Pancreas (tissue), 10 donors: ENCODE measurements around the gene NISCH. TPM values are rescaled to one million over a fixed set of nuclear protein-coding genes. Genes with fewer than 3 reads are reported as not detected.

Experiments used
- ATAC-seq, 4 donors: fragments of 200-7000 bp; cut with Tn5 transposase; one replicate each; pipeline versions ENCODE4 v1.8.0 to v1.9.1; 2020; ENCODE audit warnings: mild to moderate bottlenecking in 4 of 4, moderate library complexity in 4 of 4
- DNase-seq, 6 donors: peaks; one replicate each; pipeline ENCODE4 v3.0.0-alpha.2; 2020
- FAIRE-seq: peaks from 2 replicates; lab custom pipeline; 2012; peaks lifted over from hg19 to GRCh38; lab: Jason Lieb, UNC
- H3K27ac ChIP-seq, 4 donors: fragments of 200-600 bp; sonication (generic); 1 replicate in 3 of 4; 2 replicates in 1 of 4; pipeline versions ENCODE4 v1.5.0 to v1.8.0; 2020
- H3K27me3 ChIP-seq, 4 donors: fragments of 200-600 bp; one replicate each; pipeline ENCODE4 v1.8.0; 2021
- H3K36me3 ChIP-seq, 3 donors: fragments of 200-600 bp; sonication (generic) in 1 of 3; one replicate each; pipeline versions ENCODE4 v1.5.0 to v1.8.0; 2020 to 2021
- H3K4me1 ChIP-seq, 3 donors: fragments of 200-600 bp; one replicate each; pipeline ENCODE4 v1.8.0; 2021
- H3K4me3 ChIP-seq, 4 donors: fragments of 200-600 bp; sonication (generic) in 2 of 4; one replicate each; pipeline versions ENCODE4 v1.5.0 to v1.8.0; 2020 to 2021
- H3K9me3 ChIP-seq, 4 donors: fragments of 200-600 bp; one replicate each; pipeline ENCODE4 v1.8.0; 2021
- WGBS, 2 donors: extraction: QIAGEN DNeasy Blood & Tissue Kit; methylation state at CpG; one replicate each; pipeline ENCODE4 v1.1.7; 2013; 5-methylcytosine and 5-hydroxymethylcytosine counted together
- intact Hi-C, 3 donors: fragments of 100-400 bp; cut with DNase I; formaldehyde crosslinking; loops; one replicate each; pipeline versions ENCODE4 v1.11.1 to v1.14.2; 2022
- polyA plus RNA-seq, 2 donors: library from polyadenylated mRNA; stranded (reverse); fragments of 200-250 nt; gene quantifications; one replicate each; pipeline ENCODE4 v1.2.3, GENCODE V29; 2013
- total RNA-seq, 6 donors: library from RNA; stranded (reverse); fragmentation: NEBNext Ultra II Directional in 4 of 6; extraction: Animal tissue kit (Norgen Biotek cat#: 25700) in 4 of 6; gene quantifications; one replicate each; pipeline versions ENCODE4 v1.2.1 to v1.2.4, GENCODE V29; 2021 to 2023
- TF ChIP-seq, protein P1 (sequence below), 4 donors: fragments of 200-600 bp; sonication (generic) in 3 of 4; IDR thresholded peaks; one replicate each; pipeline versions ENCODE4 v1.5.0 to v1.8.0; 2021; ENCODE audit warnings: antibody characterized with exemption in 4 of 4
- donor health status: healthy with polysubstance abuse.
- donor health status: DM: no; HTN: no; CAD: no; lungs with moderate emphysema.
- donor health status: DM: no; HTN: no; CAD: no.
- donor health status: control.
- donor health status: control.
- donor health status: Bipolar disorder and iron deficiency.
- donor health status: DM: yes; HTN: yes; CAD: no.
- donor health status: DM: no; HTN: no; CAD: no.
- donor health status: DM: no; HTN: no; CAD: no.
- donor health status: DM: yes; HTN: yes; CAD: no.

Gene NISCH
- total and polyA plus RNA-seq, 8 donors = 24.4 to 109 (median 37.6) TPM

DNA sequence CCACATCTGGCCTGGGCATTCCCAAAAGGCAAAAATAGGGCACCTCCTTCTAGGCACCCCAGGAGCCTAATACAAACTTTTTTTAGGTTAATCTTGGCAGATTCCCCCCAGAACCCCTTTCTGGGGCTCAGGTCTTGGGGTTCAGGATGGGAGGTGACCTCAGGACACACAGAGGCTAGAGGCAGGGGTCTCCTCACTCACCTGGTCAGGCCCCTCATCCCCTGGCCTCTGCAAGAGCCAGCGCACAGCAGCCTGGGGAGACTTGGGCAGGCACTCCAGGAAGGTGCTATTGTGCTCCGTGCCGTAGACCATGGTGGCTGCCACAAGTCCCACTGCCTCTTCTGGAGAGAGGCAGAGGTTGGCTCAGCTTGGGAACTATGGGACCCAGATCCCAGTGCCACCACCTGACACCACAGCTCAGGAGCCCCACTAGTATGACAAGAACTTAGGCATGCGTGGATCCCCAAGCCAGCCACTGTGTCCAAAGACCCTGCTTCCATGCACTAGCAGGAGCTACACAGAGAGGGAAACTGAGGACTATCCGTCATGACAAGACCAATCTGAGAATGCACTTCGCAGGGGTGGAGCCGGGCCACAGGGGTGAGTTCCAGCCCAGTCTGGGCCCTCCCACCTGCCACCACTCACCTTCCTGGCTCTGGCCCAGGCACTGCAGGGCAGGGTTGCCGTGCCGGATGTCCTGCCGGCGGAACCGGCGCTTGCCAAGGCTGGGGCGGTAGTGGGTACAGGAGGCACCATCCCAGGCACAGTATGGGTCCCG lies 17.9 kb upstream of the NISCH start:
- intact Hi-C loops = no loop called here
- FAIRE-seq (no peak), DNase-seq (peak in 2 of 6 donors; percentile 49 to 58), ATAC-seq (peak in 2 of 4 donors; percentile 36 to 53)
- Histone ChIP-seq H3K9me3 (no peaks in the 10 kb centered on the region), H3K4me1 (no peaks in the 10 kb centered on the region), H3K36me3 (no peaks in the 10 kb centered on the region), H3K27ac (no peak overlapping the region), H3K27me3 (no peaks in the 10 kb centered on the region), H3K4me3 (no peak overlapping the region)
- TF ChIP-seq, protein P1, sequence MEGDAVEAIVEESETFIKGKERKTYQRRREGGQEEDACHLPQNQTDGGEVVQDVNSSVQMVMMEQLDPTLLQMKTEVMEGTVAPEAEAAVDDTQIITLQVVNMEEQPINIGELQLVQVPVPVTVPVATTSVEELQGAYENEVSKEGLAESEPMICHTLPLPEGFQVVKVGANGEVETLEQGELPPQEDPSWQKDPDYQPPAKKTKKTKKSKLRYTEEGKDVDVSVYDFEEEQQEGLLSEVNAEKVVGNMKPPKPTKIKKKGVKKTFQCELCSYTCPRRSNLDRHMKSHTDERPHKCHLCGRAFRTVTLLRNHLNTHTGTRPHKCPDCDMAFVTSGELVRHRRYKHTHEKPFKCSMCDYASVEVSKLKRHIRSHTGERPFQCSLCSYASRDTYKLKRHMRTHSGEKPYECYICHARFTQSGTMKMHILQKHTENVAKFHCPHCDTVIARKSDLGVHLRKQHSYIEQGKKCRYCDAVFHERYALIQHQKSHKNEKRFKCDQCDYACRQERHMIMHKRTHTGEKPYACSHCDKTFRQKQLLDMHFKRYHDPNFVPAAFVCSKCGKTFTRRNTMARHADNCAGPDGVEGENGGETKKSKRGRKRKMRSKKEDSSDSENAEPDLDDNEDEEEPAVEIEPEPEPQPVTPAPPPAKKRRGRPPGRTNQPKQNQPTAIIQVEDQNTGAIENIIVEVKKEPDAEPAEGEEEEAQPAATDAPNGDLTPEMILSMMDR (IDR thresholded peaks at IDR 0.05) = no peak
- 73 to 76% methylated on average over 15 of the region's 15 CpGs for WGBS, 2 donors

DNA sequence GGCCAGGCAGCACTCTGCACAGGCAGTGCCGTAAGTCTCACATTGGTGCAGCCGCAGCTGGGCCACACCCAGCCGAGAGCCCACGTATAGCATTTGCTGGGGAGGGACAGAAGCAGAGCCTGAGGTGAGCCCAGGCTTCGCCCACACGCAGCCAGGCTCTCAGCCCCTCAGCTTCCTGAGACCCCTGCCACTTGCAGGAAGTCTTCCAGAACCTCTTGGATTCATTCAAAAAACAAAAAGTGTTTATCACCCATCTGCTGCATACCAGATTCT lies 17.4 kb upstream of the NISCH start:
- Histone ChIP-seq H3K36me3 (no peaks in the 10 kb centered on the region), H3K27ac (no peak overlapping the region), H3K4me1 (no peaks in the 10 kb centered on the region), H3K9me3 (no peaks in the 10 kb centered on the region), H3K27me3 (no peaks in the 10 kb centered on the region), H3K4me3 (no peak overlapping the region)
- DNase-seq = no peak
- no peak for FAIRE-seq
- no peak for ATAC-seq
- intact Hi-C loops = no loop called here
- WGBS, 2 donors = 86 to 90% methylated on average over 6 of the region's 6 CpGs
- TF ChIP-seq, protein P1 (IDR thresholded peaks at IDR 0.05) = no peak

DNA sequence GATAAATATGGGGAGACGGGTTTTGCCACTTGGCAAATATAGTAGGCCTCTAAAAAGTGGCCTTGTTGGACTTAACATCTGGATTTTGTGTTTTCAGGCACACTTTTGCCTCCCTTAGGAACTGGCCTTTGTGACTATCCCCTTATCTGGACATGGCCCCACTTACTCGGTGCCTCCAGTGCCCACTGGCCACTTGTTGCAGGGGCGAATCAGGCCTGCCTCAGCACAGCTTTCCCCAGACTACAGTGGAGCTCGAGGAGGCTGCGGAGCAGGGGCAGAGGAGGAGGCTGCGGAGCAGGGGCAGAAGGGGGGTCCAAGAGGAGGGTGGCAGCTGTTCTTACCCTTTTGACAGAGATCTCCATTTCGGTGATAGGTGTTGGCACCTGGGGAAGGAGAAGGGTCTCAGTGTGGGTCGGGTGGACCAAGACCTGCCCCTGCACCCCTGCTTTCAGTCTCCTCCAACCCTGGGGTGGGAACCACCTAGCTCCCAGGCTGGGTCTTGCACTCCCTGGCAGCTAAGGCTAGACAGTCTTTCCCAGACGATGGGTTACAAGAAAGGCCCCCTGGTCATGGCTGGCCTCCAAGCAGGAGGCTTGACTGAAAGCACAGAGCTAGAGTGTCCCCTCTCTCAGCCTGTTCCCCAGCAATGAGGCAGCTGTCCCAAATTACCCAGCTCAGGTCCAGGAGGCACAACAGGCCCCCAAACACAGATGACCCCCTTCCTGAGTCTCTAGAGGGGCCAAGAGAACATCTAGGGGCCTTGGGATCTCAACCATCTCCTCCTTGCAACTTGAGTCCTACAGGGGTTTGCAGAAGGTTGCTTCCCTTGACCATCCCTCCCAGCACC lies 16.6 kb upstream of the NISCH start:
- Histone ChIP-seq H3K36me3 (no peaks in the 10 kb centered on the region), H3K9me3 (no peaks in the 10 kb centered on the region), H3K27me3 (no peaks in the 10 kb centered on the region), H3K4me3 (no peak overlapping the region), H3K4me1 (no peaks in the 10 kb centered on the region), H3K27ac (no peak overlapping the region)
- ATAC-seq = no peak
- WGBS, 2 donors = 81 to 85% methylated on average over 9 of the region's 9 CpGs
- no peak for FAIRE-seq
- TF ChIP-seq, protein P1 (IDR thresholded peaks at IDR 0.05) = no peak
- DNase-seq = no peak
- intact Hi-C loops = no loop called here

DNA sequence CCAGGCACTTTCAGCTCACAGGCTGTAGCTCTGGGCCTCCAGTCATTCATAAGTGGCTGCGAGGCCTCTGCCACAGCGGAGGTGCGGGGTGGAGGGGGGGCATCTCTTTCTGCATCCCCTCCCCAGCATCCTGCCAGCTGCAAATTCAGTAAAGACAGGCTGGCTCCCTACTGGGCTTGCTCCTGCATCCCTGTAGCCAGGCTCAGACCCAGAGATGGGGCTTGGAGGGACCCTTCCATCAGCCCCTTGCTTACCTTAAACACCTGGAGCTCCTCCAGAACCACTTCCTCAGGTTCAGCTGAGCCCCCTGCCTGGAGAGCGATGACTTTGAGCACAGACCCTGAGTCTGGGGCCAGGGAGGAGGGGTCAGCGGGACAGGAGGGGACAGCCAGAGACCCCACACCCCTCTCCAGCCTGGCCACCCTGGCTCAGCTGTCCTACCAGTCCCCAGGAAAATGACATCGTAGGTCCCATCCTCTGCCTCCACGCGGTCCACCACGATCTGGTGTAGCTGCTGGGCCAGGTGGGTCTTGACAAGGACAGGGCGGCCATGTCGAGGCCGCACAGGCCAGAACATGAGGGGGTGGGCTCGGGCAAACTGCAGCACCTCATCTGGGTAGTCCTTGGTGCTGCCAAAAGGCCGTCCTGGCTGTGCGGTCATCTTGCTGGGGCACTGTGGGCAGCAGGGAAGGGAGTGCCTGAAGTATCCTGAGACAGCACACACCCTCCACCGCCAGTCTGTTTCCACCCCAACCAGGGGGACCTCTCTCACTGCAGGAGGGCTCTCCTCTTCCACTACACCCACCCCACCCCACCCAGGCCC lies 15.8 kb upstream of the NISCH start:
- Histone ChIP-seq H3K9me3 (no peaks in the 10 kb centered on the region), H3K36me3 (no peaks in the 10 kb centered on the region), H3K4me3 (no peak overlapping the region), H3K4me1 (no peaks in the 10 kb centered on the region), H3K27ac (no peak overlapping the region), H3K27me3 (no peaks in the 10 kb centered on the region)
- ATAC-seq = no peak
- FAIRE-seq = no peak
- DNase-seq = no peak
- intact Hi-C loops = no loop called here
- 87 to 91% methylated on average over 16 of the region's 16 CpGs for WGBS, 2 donors
- TF ChIP-seq, protein P1 (IDR thresholded peaks at IDR 0.05) = no peak
